H1 (cell line): ENCODE results near the gene ANKS1A. TPM values are rescaled to one million over a fixed set of nuclear protein-coding genes. Genes with fewer than 3 reads are reported as not detected.

Experiments used
- KDM5A ChIP-seq: fragments of 200-600 bp; IDR thresholded peaks from 2 replicates; pipeline ENCODE4 v1.7.1; 2012; ENCODE audit warnings: mild to moderate bottlenecking, low read length, inconsistent platforms, mixed read lengths
- RAD21 ChIP-seq, 2 experiments: IDR thresholded peaks in 1 of 2; conservative IDR thresholded peaks in 1 of 2; 2 replicates each; pipeline ENCODE4 v1.6.1; 2011; ENCODE audit warnings: low read depth in 2 of 2, low read length in 2 of 2, improper control_type of control experiment in 1 of 2, inconsistent platforms in 1 of 2, mild to moderate bottlenecking in 1 of 2, moderate library complexity in 1 of 2
- RFX5 ChIP-seq: IDR thresholded peaks from 2 replicates; pipeline ENCODE4 v1.6.1; 2011; ENCODE audit warnings: low read depth, low read length, improper control_type of control experiment, borderline replicate concordance
- SP2 ChIP-seq: IDR thresholded peaks from 2 replicates; pipeline ENCODE4 v1.6.1; 2012; ENCODE audit warnings: mild to moderate bottlenecking, low read length, inconsistent platforms
- TBP ChIP-seq: IDR thresholded peaks from 2 replicates; pipeline ENCODE4 v1.6.1; 2011; ENCODE audit warnings: low read depth, low read length, improper control_type of control experiment
- polyA plus RNA-seq, 7 experiments: library from polyadenylated mRNA; depleted of rRNA in 3 of 7; stranded (reverse) in 5 of 7; unstranded in 2 of 7; fragments of >200 nt in 5 of 7; fragments of 200-250 nt in 2 of 7; gene quantifications; 1 replicate in 5 of 7; 2 replicates in 1 of 7; 4 replicates in 1 of 7; pipeline versions ENCODE4 v1.2.1 to v1.2.3, GENCODE V29; 2011 to 2013; ENCODE audit warnings: missing spikeins in 2 of 7, mixed read lengths in 2 of 7
- total RNA-seq: library from RNA; stranded (reverse); fragmentation: NEBNext Ultra II Directional; extraction: Animal tissue kit (Norgen Biotek cat#: 25700); gene quantifications from 2 replicates; pipeline ENCODE4 v1.2.1, GENCODE V29; 2021

The ANKS1A gene
- total and polyA plus RNA-seq, 2 of the 8 experiments (the other 6 are each of a cell fraction or from before 2014, with no cell fraction given), result 9.8 to 30.9 TPM

- TF ChIP-seq RAD21 (IDR thresholded peaks at IDR 0.05 in 1 of 2, conservative IDR thresholded peaks at IDR 0.05 in 1 of 2; ENCODE audit: low read depth in 2 of 2, low read length in 2 of 2) (no peak), SP2 (no peak), RFX5 (no peak), KDM5A (no peak), TBP (no peak)
Observed at GRCh38 chr6:35068206-35068605, 179.2 kb downstream of the ANKS1A start (continued).
